NB4 (cell line): Measurements from ENCODE around the gene ADISSP.

Experiments used
- MYC ChIP-seq: IDR thresholded peaks from 2 replicates; pipeline ENCODE4 v1.6.1; 2011; ENCODE audit warnings: low read depth, low read length
- TF ChIP-seq, protein P1 (sequence below): IDR thresholded peaks from one replicate; pipeline ENCODE4 v1.5.1; 2012; ENCODE audit warnings: low read depth, low read length
- TF ChIP-seq, protein P2 (sequence below): IDR thresholded peaks from 2 replicates; pipeline ENCODE4 v1.6.1; 2011; ENCODE audit warnings: low read depth, low read length

DNA sequence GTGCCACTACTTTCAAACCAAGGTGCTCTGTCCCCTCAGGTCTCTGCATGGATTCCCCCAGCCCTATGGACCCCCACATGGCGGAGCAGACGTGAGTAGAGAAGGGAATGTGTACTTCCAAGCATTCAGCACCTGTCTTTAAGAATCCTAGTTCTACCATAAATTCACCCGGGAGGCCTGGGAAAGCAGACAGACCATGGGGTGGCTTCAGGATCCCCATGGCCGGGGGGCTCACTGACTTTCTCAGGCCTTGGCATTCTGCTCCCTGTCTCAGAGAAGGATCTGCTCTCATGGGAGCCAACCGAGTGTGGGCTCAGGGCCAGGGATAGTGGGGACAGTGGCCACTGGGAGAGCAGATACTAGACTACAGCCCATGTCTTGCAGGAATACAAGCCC lies 30.8 kb upstream of the ADISSP start:
- TF ChIP-seq, protein P1, sequence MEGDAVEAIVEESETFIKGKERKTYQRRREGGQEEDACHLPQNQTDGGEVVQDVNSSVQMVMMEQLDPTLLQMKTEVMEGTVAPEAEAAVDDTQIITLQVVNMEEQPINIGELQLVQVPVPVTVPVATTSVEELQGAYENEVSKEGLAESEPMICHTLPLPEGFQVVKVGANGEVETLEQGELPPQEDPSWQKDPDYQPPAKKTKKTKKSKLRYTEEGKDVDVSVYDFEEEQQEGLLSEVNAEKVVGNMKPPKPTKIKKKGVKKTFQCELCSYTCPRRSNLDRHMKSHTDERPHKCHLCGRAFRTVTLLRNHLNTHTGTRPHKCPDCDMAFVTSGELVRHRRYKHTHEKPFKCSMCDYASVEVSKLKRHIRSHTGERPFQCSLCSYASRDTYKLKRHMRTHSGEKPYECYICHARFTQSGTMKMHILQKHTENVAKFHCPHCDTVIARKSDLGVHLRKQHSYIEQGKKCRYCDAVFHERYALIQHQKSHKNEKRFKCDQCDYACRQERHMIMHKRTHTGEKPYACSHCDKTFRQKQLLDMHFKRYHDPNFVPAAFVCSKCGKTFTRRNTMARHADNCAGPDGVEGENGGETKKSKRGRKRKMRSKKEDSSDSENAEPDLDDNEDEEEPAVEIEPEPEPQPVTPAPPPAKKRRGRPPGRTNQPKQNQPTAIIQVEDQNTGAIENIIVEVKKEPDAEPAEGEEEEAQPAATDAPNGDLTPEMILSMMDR, result no peak
- no peak for TF ChIP-seq MYC
- TF ChIP-seq, protein P2, sequence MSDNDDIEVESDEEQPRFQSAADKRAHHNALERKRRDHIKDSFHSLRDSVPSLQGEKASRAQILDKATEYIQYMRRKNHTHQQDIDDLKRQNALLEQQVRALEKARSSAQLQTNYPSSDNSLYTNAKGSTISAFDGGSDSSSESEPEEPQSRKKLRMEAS, result no peak
